GM19455 (cell line): ENCODE results near the gene REXO1.
"Not testable (repeated sequence)": the region's sequence is repeated elsewhere in the genome, so short reads cannot be mapped to it uniquely, and the experiment has no call there.

ENCODE experiments used
- ATAC-seq: cut with Tn5 transposase; IDR thresholded peaks from one replicate; pipeline ENCODE4 v1.9.1; 2021; ENCODE audit not compliant: unreplicated experiment

The REXO1 gene

DNA sequence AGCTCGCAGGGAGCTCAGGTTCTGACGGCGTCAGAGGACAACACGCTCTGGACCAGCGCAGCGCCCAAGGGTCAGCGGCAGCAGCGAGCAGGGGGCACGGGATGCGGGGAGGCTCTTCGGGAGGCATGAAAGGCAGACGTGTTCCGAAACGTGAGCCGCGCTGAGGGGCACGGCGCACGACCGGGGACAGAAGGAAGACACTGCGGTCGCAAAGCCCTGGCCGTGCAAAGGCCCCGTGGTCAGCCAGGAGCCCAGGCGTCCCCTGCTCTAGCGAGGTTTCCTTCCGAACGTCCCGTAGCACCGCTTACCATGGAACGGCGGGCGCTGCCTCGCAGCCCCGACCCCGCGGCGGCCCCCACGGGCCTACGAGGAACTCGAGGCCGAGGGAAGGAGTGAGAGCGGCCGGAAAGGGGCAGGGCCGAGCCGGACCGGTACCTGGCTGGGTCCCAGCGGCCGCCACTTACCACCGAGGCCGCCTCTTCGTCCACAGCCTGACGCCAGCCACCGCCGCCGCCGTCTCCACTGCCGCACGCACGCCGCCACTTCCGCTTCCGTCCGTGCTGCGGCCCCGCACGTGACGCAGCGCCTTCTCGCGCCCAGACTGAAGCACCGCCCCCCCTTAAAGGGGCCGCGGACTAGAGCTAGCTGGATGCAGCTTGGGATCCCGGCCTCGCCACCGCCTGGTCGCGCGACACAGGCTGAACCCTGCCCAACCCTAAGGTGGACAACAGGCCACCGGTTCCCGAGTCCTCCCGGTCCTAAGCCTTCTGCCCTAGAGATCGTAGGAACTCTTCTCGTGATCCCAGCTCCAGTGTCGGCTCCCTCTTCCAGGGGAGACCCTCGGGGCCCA, 27.6 kb upstream of the REXO1 start:
- ATAC-seq, result peak; percentile 83

DNA sequence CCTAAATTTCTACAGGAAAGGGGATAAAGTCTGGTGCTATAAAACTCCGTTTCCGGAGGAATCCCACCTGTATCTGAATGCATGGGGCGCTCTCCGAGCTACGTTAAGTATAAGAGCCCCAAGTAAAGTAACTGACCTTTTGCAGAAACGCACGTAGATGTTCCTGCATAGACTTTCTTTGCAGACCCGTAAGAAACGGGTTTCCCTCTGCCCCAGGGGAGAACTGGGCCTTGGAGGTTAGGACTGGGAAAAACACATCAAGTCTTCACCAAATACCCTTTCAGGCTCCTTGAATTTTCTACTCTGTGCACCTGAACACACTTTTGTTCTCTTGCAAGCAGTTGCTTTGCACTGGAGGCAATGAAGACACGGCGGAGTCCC, 27.0 kb upstream of the REXO1 start:
- ATAC-seq, result not testable (repeated sequence)

DNA sequence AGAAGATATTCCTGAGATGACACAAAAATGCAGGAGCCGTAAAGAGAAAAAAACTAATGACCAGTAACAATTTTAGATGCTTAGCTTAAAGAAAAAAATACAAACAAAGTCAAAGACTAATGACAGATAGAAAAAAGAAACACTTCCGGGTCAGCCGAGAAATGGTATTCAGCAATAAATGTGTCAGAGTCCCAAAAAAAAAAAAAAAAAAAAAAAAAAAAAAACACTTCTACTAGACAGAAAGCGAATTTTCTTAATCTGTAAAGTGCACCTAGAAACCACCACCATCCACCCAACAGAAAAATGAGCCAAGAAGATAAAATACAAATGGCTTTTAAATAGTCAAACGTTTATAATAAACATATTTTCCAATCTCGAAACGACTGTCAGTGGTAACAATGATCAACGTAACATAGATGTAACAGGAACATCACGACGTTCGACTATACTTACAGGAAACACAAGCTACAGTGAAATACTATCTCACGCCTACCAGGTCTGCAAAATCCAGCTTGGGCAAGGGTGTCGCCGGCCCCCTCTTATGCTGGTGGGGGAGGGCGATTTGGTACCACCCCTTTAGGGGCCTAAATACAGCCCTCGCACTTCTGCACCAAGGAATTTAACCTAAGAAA, 26.4 kb upstream of the REXO1 start:
- ATAC-seq, result no peak

DNA sequence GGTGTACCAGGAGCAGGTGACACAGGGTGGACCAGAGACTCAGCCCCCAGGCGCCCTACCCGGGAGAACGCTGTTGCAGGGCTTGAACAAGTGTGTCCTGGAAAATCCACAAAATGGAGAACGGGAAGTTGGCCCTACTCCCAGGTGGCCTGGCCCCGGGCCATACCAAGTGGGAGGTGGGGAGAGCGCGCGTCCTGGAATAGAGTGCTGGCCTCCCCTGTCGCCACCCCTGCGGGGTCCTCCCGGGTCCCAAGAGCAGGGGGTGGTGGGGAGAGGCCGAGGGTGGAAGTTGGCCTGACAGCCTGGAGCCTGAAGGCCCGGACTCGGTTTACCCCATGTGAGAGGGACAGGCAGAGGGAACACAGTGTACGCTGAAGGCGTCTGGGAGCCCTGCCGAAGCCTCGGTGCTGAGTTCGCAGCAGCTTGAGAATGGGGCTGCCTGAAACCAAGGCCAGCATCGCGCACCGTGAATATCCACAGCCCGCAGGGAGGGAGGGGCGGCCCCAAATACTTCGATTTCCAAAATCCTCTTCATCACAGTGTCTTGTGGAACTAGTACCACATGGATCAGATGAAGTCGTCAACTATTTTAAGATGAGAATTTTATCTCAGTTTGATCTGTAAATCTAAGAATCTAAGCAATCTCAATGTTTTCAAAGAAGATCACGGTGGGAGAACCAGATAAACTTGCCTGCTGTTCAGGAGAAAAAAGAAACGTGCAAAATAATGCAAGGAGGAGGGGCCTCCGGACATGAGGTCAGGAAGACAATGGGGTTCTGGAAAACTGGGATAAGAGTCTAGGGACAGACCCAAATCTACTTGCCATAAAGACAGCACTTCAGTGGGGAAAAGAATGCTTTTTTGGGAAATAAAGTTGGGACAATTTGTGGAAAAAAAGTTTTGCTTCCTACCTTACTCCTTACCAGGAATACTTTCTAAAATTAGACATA, 25.5 kb upstream of the REXO1 start:
- ATAC-seq, result no peak

DNA sequence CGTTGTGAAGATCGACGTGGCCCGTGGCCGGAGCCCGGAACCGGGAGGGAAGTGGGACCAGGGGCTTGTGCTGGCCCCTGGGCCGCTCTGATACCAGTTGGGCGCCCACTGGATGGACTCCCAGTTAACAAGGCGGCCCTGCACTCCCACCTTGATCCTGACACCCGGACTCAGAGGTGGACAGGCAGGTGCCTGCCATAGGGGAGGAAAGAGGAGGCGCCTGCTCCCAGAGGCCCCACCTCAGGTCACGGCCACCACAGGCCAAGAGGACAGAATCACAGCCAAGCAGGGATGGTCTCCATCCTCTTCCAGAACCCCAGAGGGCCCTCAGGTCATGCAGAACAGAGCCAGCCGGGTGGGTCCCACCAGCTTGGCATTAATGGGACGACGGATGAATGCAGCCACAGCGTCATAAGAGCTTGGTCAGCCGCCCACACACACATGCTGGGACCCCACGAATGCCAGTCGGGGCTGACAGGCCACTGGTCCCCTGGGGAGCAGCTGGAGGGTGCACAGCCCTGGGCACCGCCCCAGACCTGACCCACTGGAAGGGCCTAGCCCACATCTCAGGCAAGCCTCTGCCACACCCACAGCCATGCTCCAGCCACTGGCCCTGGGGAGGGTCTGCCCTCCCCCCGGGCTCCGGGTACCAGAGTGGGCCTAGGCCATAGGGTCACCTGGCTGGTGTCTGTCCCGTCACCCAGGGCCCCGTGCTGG, 24.7 kb upstream of the REXO1 start:
- ATAC-seq, result no peak

DNA sequence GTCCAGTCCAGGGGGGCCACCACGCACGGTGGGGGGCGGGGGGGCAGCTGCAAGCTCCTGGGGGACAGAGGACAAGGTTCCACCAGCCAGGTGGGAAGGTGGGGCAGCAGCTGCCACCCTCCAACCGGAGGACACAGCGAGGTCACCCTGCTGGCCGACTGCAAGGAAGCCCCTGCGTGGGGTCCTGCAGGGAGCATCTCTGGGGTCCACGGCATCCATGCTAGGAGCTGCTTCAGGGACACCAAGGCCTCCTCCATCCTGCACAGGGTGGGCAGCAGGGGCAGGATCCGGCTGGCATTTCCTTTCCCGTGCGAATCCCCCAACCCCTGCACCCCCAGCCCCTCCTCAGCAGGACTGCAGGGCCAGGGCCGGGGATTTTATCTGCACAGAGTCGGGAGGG, 23.3 kb upstream of the REXO1 start:
- ATAC-seq, result no peak

DNA sequence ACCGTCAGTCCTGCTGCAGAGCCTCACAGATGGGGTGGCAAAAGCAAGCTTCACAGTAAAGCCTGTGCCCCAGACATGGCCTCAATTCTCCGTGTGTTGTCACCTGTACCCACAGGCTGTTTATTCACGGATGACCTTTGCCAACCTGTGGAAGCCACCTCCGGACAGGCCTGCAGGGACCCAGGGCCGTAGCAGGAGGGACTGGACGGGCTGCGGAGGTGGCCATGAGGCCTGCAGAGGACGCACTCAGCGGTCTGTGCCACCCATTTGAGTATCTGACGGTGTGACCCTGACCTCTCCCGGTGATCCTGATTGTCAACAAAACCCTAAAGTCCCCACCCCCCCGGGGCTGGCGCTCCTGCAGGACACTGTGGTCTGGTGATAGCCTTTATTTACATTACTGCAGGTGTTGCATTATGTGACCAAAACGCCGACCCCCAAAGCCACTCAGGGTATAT, 22.9 kb upstream of the REXO1 start:
- no peak for ATAC-seq

DNA sequence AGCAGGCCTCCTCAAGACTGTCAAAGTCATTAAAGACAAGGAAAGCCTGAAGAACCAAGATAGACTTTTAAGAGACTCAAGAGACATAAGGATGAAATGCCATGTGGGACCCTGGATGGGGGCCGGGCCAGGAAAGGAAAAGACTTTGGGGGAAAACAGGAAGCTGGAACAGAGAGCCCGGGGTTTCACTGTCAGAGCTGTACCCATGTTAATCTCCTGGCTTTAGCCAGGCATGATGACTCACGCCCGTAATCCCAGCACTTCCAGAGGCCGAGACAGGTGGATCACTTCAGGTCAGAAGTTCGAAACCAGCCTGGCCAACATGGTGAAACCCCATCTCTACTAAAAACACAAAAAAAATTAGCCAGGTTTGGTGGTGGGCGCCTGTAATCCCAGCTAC, 20.7 kb upstream of the REXO1 start:
- no peak for ATAC-seq

DNA sequence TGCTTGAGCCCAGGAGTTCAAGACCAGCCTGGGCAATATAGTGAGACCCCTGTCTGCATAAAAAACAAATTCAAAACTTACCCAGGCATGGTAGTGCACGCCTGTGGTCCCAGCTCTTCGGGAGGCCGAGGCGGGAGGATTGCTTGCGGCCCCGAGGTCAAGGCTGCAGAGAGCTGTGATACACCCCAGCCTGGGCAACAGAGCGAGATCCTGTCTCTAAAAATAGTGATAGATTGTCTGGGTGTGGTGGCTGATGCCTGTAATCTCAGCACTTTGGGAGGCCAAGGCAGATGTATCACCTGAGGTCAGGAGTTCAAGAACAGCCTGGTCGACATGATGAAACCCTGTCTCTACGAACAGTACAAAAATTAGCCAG, 19.1 kb upstream of the REXO1 start:
- no peak for ATAC-seq

DNA sequence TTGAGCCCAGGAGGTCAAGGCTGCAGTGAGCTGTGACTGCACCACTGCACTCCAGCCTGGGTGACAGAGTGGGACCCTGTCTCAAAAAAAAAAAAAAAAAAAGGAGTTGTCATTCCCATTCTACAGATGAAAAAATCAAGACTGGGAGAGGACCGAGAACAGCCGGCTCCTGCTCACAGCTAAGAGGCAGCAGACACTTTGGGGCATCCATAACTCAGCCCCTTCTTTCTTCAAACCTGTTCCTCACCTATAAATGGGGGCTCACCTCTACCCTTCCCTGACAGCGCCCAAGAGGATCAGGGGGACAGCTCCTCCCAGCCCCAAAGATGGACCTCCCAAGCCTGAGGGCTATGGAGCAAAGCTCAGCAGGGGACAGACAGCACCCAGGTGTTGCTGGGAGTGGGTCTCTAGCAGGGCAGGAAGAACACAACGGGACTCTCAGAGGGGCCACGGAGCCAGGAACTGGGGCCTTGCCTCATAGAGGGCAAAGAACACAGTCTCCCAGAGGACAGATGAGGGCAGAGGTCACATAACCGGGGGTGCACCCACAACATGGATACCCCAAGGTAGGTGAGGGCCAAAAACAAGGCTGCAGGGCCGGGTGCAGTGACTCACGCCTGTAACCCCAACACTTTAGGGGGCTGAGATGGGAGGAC, 18.5 kb upstream of the REXO1 start:
- no peak for ATAC-seq

DNA sequence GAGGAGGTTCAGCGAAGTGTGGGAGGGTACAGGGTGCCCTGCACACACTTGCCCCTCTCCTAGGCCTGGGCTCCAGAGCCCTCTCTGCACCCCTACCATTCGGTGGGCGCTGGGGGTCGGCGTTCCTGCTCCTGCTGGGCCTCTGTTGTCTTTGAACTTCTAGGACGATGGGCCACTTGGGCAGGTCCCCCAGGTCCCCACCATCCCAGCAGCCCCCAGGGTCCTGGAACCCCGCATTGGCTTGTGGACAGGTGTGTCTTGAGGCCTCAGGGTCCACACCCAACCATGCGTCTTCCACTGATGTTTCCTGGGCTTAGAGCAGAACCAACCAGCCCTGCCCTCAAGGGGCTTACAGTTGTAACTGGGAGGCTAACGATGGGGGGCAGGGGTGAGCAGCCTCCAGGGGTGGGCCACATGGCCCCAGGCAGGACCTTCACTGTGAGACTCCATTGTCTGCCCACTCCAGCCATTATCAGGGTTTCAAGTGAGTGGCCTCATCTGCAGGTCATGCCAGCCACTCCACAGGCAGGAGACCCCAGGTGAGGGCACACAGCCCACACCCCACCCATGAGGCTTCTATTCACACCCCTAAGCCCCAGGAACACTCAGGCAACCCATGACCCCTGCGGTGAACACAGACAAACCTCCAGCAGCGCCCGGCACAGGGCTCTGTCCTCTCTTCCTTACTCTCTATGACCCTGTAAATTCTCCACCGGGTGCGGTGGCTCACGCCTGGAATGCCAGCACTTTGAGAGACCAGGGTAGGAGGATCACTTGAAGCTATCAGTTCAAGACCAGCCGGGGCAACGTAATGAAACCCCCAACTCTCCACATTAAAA, 17.1 kb upstream of the REXO1 start:
- no peak for ATAC-seq

DNA sequence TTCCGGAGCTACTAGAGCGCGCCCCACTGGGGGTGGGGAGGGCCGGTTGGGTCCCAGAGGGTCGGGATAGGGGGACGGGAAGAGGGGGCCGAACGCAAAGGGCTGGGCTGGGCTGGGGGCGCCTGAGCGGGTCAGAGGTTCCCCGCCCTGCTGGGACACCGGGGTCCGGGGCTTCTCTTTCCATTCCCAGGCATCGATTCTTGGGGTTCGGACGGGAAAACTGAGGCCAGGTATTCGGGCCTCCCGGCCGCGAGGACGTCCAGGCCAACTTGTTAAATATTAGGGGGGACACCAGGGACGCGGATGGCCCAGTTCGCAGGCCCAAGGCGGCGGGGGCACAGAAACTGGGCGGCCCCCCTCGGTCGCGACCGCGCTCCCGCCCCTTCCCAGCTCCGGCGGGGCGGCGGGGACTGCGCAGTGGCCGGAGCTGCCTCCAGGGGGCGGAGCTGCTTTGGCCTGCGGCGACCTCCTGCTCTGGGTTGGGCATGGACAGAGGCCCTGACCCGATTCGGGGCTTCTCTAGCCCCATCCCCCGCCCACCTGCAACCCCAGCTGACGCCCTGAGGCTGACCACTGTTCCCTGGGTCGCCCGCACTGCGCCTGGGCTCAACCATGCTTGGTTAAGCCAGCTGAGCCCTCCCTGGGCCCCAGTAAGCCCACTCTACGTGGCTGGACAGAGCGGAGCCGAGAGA, 16.3 kb upstream of the REXO1 start:
- peak; percentile 25 for ATAC-seq

DNA sequence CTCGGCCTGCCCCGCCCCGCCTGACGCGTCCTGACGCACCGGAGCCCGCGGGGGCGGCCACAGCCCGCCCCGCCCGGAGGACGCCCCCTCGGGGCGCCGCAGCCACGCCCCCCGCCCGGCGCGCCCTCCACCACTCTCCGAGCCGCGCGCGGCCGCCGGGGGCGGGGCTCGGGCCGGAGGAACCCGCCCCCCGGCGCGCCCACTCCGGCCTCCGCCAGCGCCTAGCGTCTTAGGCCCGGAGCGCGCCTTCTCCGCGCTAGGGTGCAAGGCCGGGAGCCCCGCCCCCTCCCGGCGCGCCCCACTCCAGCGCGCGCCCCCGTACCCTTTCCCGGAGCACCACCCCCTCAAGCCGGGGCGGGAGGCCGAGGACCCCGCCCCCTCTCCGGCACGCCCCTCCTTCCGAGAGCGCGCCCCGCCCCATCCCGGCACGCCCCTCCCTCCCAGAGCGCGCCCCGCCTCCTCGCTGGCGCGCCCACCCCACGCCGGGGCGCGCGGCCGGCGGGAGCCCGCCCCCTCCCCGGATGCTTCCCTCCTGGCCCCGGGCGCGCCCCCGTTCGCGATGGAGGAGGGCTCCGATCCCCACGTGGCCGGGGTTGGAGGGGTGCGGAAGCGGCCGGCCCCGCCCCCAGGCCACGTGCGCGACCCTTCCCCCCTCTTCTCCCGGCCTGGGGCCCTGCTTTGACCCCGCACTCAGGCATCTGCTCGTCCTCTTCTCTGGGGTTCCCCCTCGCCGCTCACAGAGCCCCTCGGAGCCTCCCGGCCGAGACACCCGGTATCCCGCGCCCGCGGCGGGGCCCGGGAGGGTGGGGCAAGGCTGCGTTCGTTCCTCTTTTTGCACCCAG, 15.6 kb upstream of the REXO1 start:
- ATAC-seq, result peak; percentile 63

DNA sequence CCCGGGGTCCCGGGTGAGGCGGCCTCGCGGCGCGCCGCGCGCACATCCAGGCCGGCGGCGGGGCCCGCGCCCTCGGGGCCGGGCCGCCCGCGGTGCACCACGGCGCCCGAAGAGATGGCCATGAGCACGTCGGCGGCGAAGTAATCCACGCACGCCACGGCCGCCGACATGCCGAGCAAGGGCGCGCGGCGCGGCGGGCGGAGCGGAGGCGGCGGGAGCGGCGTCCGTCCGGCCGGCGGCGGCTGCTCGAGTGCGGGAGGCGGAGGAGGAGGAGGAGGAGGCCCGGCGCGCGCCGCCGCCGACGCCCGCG, 15.0 kb upstream of the REXO1 start, which contains the start of gene KLF16:
Gene KLF16 (minus strand): TSS at position 252 of the 310 bp plus-strand sequence. CDS start 82 bp downstream, at position 170.
- ATAC-seq, result peak; percentile 11

DNA sequence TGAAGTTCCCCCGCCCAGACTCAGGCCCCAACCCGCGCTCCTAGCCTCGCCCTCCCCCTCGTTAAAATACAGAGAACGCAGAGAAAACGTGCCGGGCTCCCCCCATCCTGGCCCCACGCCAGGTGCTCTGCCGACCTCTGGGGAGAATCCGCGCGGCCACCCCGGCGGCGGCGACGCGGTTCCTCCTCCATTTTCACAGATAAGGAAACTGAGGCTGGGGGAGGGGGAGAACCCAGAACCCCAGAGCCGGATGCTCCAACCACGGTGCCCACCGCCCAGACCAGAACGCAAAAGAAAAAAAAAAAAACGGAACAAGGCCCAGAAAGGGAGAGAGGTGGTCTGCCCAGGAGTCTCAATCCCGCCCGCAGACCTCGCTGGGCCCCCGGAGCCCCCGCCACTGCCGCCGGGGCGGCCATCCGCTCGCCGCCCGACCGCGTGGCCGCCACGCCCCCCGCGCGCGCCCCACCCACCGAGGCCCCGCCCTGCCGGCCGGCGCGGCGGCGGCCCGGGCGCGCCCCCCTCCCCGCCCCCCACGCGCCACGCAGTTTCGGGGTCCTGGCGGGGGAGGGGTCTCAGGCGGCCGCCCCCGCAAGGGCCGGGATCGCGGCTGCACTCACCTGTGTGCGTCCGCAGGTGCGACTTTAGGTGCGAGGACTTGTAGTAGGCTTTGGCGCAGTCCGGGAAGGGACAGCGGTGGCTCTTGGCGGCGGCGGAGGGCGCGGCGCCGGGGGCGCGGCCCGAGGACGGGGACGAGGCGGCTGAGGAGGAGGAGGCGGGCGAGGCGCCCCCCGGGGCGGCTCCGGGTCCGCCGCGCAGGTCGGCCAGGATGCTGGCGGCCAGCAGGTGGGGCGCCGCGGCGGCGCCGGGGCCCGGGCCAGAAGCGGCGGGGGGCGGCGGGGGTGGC, 14.4 kb upstream of the REXO1 start:
- no peak for ATAC-seq

DNA sequence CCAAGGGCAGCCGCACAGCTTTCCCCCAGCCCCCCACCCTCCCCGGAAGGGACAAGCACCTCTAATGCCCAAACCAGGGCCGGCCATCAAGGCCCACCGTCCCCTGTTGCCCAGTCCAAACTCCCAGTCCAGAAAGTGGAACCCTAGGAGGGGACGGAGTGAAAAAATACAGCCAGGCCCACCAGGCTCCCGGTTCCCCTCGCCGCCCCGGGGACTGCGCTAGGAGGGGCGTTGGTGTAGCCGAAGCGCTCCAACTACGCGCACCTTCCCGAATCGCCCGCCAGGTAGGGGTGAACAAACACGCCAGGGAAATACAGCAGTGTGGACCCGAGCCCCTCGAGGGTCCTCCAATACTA, 13.8 kb upstream of the REXO1 start:
- ATAC-seq, result no peak

DNA sequence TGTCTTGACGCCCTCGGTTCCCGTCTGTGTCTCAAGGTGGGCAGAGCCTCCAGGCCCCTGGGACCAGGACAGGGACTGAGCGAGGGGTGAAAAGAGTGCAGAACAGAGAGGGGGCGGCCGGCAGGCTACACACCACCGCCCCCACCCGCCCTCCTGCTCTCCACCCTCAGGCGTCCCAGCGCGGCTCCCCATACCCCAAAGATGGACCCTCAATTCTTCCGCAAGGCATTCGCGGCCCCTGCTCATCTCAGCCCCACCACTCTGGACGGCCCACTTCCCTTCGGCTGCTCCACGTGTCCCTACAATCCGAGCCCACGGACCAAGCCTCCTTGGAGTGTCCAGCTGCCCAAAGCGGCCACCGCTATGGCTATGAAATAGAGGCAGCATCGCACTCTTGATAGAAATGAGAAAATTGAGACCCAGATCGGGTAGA, 13.3 kb upstream of the REXO1 start:
- no peak for ATAC-seq
